Measurements from ENCODE around the gene KRTAP10-8.
"Not testable (repeated sequence)": the region's sequence is repeated elsewhere in the genome, so short reads cannot be mapped to it uniquely, and the experiment has no call there.

Gene KRTAP10-8

GRCh38 chr21:44598061-44598460, 13.8 kb upstream of the KRTAP10-8 start:
- in situ Hi-C loops (cut with MboI; ENCODE audit: low sequenced_read_pairs), result no loop called here

- in situ Hi-C loops (cut with MboI; ENCODE audit: low sequenced_read_pairs), result no loop called here
These were observed 12.4 kb upstream of the KRTAP10-8 start for GRCh38 chr21:44599264-44600029.

- in situ Hi-C loops (cut with MboI; ENCODE audit: low sequenced_read_pairs), result not testable (repeated sequence)
These were observed 11.5 kb upstream of the KRTAP10-8 start, which contains the start of gene KRTAP10-7 for GRCh38 chr21:44600118-44600978. Gene KRTAP10-7, plus strand, starts transcription at chr21:44600597. Its CDS starts 25 bp downstream, at chr21:44600622.

DNA sequence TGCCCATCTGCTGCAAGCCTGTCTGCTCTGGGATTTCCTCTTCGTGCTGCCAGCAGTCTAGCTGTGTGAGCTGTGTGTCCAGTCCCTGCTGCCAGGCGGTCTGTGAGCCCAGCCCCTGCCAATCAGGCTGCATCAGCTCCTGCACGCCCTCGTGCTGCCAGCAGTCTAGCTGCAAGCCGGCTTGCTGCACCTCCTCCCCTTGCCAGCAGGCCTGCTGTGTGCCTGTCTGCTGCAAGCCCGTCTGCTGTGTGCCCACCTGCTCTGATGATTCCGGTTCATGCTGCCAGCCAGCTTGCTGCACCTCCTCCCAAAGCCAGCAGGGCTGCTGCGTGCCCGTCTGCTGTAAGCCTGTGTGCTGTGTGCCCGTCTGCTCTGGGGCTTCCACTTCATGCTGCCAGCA, 10.8 kb upstream of the KRTAP10-8 start:
- in situ Hi-C loops (cut with MboI; ENCODE audit: low sequenced_read_pairs), result not testable (repeated sequence)

DNA sequence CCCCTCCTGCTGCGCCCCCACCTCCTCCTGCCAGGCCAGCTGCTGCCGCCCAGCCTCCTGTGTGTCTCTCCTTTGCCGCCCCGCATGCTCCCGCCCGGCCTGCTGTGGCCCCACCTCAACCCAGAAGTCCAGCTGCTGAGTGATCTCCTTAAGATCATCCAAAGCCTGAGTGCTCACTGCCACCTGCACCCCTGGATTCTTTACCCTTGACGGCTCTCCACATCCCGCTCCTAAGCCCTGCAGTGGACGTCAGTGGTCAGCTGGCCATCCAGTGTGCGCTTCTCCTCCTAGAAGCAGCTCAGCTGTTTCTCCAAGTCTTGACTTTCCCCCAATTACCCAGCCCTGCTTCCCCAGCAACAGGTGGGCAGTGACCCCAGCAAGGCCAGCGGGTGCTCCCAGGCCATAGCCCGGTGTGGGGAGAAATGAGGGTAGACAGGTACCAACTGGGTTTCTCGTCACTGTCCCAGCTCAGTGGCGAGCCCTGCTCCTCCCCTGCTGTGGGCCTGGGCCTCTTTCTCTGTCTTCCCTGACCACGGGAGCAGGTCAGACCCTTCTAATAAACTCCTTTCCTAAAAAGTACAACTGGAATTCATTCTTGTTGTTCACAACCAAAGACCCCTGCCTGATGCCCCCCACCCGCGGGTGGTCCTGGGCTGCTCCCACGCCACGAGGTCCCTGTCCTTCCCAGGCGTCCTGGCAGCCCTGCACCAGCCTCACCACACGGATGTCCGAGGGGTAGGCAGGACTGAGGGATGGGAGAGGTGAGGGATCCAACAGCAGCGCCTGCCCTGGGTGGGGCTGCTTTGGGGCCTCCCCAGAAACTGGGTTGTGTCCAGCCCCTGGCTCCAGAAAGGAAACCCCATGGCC, 10.1 kb upstream of the KRTAP10-8 start:
- in situ Hi-C loops (cut with MboI; ENCODE audit: low sequenced_read_pairs), result no loop called here

DNA sequence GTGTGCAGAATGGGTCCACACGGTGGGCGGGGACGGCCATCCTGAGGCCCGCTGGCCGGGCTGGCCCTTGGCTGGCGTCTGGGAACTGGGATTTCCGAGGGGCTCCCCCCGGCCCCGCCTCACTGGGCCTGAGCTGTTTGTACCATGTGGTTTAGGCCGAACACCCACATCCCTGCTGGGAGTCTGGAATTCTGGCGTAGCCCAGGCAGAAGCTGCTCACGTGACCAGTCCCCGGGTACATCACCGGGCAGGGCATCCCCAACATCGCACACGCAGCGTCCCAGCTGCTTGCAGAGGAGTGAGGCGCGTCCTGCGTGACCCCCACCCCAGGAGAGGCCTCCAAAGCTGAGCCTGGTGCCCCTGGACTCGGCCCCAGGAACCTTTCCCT, 9.4 kb upstream of the KRTAP10-8 start:
- in situ Hi-C loops (cut with MboI; ENCODE audit: low sequenced_read_pairs), result no loop called here

DNA sequence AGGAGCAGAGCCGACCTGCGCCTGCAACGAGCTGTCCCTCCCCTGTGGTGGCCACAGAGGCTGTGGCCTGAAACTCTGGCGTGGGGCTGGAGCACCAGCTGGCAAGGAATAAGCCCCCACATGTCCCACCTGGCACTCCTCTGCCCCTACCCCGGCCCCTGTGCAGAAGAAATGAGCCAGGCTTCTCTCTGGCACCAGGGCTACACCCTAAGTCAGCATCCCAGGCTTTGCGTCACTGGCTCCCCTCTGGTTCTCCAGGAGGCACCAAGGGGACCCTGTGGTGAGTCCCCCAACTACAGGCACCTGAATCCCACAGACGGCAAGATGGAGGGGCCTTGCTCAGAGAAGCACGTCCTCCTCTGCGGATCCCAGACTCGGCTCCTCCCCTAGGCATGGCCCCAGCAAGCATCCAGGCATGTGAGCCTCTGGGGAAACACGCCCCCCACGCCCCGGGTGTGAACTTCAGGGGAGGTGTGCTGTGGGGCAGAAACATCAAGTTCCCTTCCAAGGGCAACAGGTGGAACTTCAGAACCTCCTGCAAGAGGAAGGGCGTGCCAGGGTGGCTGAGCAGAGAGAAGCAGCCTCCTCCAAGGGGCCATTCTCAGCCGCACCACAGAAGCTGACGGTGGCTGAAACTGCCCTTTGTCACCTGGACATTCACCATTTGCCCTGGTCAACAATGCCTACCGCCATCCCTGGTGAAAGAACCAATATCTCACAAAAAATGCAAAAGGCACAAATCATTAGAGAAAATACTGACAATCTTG, 8.6 kb upstream of the KRTAP10-8 start:
- in situ Hi-C loops (cut with MboI; ENCODE audit: low sequenced_read_pairs), result no loop called here

- in situ Hi-C loops (cut with MboI; ENCODE audit: low sequenced_read_pairs), result no loop called here
These were observed 8.0 kb upstream of the KRTAP10-8 start for GRCh38 chr21:44603911-44604310.

DNA sequence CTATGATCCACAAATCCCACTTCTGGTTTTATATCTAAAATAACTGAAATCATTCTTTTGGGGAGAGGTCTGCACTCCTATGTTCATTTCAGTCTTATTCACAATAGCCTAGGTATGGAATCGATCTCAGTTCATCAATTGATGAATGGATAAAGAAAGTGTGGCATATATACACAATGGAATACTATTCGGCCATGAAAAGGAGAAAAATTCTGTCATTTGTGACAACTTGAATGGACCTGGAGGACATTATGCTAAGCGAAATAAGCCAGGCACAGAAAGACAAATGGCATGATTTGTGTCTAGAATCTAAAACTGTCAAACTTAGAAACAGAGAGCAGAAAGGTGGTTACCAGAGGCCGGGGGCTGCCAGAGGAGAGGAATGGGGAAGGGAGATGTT, 5.4 kb upstream of the KRTAP10-8 start:
- in situ Hi-C loops (cut with MboI; ENCODE audit: low sequenced_read_pairs), result no loop called here

- in situ Hi-C loops (cut with MboI; ENCODE audit: low sequenced_read_pairs), result no loop called here
These were observed 2.7 kb upstream of the KRTAP10-8 start for GRCh38 chr21:44609193-44609592.

DNA sequence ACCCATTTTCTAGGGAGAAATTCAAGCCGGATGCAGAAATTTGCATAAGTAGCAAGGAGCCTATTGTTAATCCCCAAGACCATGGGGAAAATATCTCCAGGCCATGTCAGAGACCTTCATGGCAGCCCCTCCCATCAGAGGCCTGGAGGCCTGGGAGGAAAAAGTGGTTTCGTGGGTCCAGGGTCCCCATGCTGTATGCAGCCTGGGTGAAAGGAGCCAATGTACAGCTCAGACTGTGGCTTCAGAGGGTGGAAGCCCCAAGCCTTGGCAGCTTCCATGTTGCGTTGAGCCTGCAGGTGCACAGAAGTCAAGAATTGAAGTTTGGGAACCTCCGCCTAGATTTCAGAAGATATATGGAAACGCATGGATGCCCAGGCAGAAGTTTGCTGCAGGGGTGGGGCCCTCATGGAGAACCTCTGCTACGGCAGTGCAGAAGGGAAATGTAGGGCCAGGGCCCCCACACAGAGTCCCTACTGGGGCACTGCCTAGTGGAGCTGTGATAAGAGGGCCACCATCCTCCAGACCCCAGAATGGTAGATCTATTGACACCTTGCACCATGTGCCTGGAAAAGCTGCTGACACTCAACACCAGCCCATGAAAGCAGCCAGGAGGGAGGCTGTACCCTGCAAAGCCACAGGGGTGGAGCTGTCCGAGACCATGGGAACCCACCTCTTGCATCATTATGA, 1.6 kb upstream of the KRTAP10-8 start:
- in situ Hi-C loops (cut with MboI; ENCODE audit: low sequenced_read_pairs), result not testable (repeated sequence)

DNA sequence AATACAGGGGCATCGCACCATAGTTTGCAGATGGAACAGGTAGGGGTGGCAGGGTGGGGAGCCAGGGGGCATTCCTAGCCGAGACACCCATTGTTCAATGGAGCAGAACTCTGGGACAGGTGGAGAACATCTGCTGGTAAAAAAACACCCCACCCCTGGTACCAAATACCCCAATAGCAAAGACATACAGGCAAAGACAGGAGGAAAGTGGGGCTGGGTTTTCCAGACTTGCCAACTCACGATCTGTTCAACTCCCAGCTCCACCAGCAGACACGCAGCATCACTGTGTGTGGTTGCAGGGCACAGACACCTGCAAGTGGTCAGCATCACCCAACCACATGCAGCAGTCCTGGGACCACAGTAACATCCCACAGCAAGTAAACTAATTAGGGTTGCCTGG, 328 bp upstream of the KRTAP10-8 start:
- in situ Hi-C loops (cut with MboI; ENCODE audit: low sequenced_read_pairs), result no loop called here

DNA sequence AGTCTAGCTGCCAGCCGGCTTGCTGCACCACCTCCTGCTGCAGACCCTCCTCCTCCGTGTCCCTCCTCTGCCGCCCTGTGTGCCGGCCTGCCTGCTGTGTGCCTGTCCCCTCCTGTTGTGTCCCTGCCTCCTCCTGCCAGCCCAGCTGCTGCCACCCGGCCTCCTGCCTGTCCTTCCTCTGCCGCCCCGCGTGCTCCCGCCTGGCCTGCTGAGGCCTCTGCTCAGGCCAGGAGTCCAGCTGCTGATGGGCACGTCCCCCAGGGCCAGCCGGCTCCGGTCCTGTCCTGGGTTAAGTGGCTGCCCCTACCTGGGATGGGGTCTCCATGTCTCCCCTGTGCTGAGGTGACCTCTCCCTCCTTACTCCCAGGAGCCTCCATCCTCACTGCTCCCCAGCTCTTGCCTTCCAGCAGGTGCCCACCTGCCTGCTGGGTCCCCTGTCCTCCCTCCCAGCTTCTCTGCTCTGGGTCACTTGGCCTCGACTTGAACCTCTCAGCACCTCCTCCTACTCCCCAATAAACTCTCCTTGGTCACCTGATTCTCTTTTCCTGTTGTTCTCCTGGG, 870 bp downstream of the KRTAP10-8 start:
- in situ Hi-C loops (cut with MboI; ENCODE audit: low sequenced_read_pairs), result no loop called here

GRCh38 chr21:44613386-44614155, 1.7 kb downstream of the KRTAP10-8 start:
- in situ Hi-C loops (cut with MboI; ENCODE audit: low sequenced_read_pairs), result no loop called here

- in situ Hi-C loops (cut with MboI; ENCODE audit: low sequenced_read_pairs), result no loop called here
These were observed 2.3 kb downstream of the KRTAP10-8 start for GRCh38 chr21:44614161-44614631.

GRCh38 chr21:44614961-44615391, 3.1 kb downstream of the KRTAP10-8 start:
- in situ Hi-C loops (cut with MboI; ENCODE audit: low sequenced_read_pairs), result no loop called here

- in situ Hi-C loops (cut with MboI; ENCODE audit: low sequenced_read_pairs), result no loop called here
These were observed 3.6 kb downstream of the KRTAP10-8 start for GRCh38 chr21:44615466-44615865.

- in situ Hi-C loops (cut with MboI; ENCODE audit: low sequenced_read_pairs), result no loop called here
These were observed 4.2 kb downstream of the KRTAP10-8 start for GRCh38 chr21:44615911-44616590.
